ENCODE results near the gene AKAP13. TPM values are rescaled to one million over a fixed set of nuclear protein-coding genes. Genes with fewer than 3 reads are reported as not detected.

AKAP13 gene
- total and polyA plus RNA-seq, 2 of the 13 experiments (the other 11 are each of a cell fraction or from before 2014, with no cell fraction given) = 6.7 to 27.1 TPM

DNA sequence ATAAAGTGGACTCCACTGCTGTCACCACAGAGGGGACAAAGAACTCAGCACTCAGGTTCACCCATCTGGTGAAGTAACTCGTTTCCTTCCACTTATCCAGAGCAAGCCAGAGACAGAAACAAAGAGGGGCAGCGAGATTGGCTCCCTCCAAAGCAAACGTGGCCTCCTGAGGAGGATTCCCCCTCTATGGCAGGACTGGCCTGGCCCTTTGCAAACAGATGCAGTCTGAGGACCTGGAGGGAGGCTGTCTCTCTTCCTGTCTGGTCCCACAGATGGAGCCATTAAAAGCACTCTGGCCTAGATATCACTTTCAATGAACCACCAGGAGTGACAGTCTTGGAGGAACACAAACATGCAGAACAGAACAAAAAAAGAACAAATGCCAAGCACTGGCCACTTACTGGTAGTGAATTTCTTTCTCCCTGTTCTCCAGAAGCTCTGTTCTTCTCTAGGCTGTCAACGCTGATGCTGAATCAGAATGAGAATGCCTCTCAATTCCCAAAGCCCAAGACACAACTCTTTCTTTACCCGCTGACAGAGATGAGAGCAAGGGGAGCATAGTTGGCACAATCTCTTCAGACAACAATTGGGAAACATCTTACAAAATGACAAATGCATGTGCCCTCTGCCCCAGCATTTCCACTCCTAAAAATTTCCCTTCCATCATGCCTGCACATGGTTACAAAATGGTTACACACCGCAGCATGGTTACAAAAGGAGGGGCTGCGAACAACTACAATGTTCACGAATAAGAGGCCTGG lies 400.0 kb downstream of the AKAP13 start:
- H3K9ac ChIP-seq (ENCODE audit: insufficient read depth, low read depth, low read length) = no peak overlapping the region
- DNase-seq (ENCODE audit: low spot score) (no peak), FAIRE-seq (no peak), ATAC-seq (no peak)
- no peaks in the 10 kb centered on the region for H3K27me3 ChIP-seq (ENCODE audit: control insufficient read depth in 1 of 2, insufficient read depth in 2 of 2, low read length in 2 of 2)
- no TSS peak for BruUV-seq (replicated peaks)
- in situ Hi-C loops (cut with HindIII; ENCODE audit: extremely low pct_ligation_motif_present, low pct_unique_long_range_greater_than_20kb) (no loop called here), intact Hi-C loops (cut with micrococcal nuclease; ENCODE audit: unreplicated experiment) (no loop called here)
- no peaks in the 10 kb centered on the region for H4K20me1 ChIP-seq (ENCODE audit: insufficient read depth, low read length)
- peak overlapping the region; percentile 68 for H3K27ac ChIP-seq (ENCODE audit: extremely low read length, insufficient read depth, low read length)
- H3K4me2 ChIP-seq (ENCODE audit: low read depth, low read length) = peak overlapping the region; percentile 59
- peaks cover 69% of the 10 kb centered on the region for H3K4me1 ChIP-seq (ENCODE audit: insufficient read depth, low read length)
- TF ChIP-seq ZNF605 (CRISPR knock-in tag; IDR thresholded peaks at IDR 0.05) (no peak), ZNF264 (CRISPR knock-in tag; IDR thresholded peaks at IDR 0.05) (0 out of 2 replicates have a peak, but pooled peaks have one; percentile 23), ZSCAN31 (CRISPR knock-in tag; IDR thresholded peaks at IDR 0.05; ENCODE audit: low read depth) (0 out of 2 replicates have a peak, but pooled peaks have one; percentile 31), ATRX (CRISPR knock-in tag; IDR thresholded peaks at IDR 0.05; ENCODE audit: borderline replicate concordance) (no peak), RXRA (CRISPR knock-in tag; IDR thresholded peaks at IDR 0.05) (no peak), ZKSCAN5 (CRISPR knock-in tag; IDR thresholded peaks at IDR 0.05) (no peak), NFIC (IDR thresholded peaks at IDR 0.05; ENCODE audit: low read length) (no peak), HNF4G (IDR thresholded peaks at IDR 0.05; ENCODE audit: borderline replicate concordance, low read depth, low read length) (no peak), HNF4G (CRISPR knock-in tag; IDR thresholded peaks at IDR 0.05; ENCODE audit: borderline replicate concordance, low read depth) (no peak), ZNF557 (CRISPR knock-in tag; IDR thresholded peaks at IDR 0.05) (no peak), DPF2 (CRISPR knock-in tag; IDR thresholded peaks at IDR 0.05; ENCODE audit: borderline replicate concordance, low read depth) (no peak), ADNP (CRISPR knock-in tag; IDR thresholded peaks at IDR 0.05) (no peak)
- TF ChIP-seq, protein P1, sequence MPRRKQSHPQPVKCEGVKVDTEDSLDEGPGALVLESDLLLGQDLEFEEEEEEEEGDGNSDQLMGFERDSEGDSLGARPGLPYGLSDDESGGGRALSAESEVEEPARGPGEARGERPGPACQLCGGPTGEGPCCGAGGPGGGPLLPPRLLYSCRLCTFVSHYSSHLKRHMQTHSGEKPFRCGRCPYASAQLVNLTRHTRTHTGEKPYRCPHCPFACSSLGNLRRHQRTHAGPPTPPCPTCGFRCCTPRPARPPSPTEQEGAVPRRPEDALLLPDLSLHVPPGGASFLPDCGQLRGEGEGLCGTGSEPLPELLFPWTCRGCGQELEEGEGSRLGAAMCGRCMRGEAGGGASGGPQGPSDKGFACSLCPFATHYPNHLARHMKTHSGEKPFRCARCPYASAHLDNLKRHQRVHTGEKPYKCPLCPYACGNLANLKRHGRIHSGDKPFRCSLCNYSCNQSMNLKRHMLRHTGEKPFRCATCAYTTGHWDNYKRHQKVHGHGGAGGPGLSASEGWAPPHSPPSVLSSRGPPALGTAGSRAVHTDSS (CRISPR knock-in tag; conservative IDR thresholded peaks at IDR 0.05) = no peak
- TF ChIP-seq, protein P2, sequence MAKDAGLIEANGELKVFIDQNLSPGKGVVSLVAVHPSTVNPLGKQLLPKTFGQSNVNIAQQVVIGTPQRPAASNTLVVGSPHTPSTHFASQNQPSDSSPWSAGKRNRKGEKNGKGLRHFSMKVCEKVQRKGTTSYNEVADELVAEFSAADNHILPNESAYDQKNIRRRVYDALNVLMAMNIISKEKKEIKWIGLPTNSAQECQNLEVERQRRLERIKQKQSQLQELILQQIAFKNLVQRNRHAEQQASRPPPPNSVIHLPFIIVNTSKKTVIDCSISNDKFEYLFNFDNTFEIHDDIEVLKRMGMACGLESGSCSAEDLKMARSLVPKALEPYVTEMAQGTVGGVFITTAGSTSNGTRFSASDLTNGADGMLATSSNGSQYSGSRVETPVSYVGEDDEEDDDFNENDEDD (CRISPR knock-in tag; IDR thresholded peaks at IDR 0.05; ENCODE audit: borderline replicate concordance) = no peak
- TF ChIP-seq, protein P3, sequence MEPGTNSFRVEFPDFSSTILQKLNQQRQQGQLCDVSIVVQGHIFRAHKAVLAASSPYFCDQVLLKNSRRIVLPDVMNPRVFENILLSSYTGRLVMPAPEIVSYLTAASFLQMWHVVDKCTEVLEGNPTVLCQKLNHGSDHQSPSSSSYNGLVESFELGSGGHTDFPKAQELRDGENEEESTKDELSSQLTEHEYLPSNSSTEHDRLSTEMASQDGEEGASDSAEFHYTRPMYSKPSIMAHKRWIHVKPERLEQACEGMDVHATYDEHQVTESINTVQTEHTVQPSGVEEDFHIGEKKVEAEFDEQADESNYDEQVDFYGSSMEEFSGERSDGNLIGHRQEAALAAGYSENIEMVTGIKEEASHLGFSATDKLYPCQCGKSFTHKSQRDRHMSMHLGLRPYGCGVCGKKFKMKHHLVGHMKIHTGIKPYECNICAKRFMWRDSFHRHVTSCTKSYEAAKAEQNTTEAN (CRISPR knock-in tag; conservative IDR thresholded peaks at IDR 0.05) = no peak
- TF ChIP-seq, protein P4, sequence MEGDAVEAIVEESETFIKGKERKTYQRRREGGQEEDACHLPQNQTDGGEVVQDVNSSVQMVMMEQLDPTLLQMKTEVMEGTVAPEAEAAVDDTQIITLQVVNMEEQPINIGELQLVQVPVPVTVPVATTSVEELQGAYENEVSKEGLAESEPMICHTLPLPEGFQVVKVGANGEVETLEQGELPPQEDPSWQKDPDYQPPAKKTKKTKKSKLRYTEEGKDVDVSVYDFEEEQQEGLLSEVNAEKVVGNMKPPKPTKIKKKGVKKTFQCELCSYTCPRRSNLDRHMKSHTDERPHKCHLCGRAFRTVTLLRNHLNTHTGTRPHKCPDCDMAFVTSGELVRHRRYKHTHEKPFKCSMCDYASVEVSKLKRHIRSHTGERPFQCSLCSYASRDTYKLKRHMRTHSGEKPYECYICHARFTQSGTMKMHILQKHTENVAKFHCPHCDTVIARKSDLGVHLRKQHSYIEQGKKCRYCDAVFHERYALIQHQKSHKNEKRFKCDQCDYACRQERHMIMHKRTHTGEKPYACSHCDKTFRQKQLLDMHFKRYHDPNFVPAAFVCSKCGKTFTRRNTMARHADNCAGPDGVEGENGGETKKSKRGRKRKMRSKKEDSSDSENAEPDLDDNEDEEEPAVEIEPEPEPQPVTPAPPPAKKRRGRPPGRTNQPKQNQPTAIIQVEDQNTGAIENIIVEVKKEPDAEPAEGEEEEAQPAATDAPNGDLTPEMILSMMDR (CRISPR knock-in tag; IDR thresholded peaks at IDR 0.05) = no peak
- H2AFZ ChIP-seq (ENCODE audit: low read length) = no peak overlapping the region
- H3K9me3 ChIP-seq (ENCODE audit: low read length) = no peaks in the 10 kb centered on the region
- no peak overlapping the region for H3K4me3 ChIP-seq (replicated peaks in 1 of 3; ENCODE audit: insufficient read depth in 1 of 3, low read depth in 2 of 3, low read length in 3 of 3)
- peaks cover 57% of the 10 kb centered on the region for H3K79me2 ChIP-seq (ENCODE audit: insufficient read depth, low read length)
- POLR2A ChIA-PET = no interaction called here
- CTCF ChIA-PET (ENCODE audit: low intra/inter-chr PET ratio, low total read pairs) = no interaction called here
- WGBS (ENCODE audit: low lambda C conversion rate) = 91% methylated on average over 8 of the region's 8 CpGs
- H3K36me3 ChIP-seq (replicated peaks in 1 of 2; ENCODE audit: control insufficient read depth in 1 of 2, insufficient read depth in 2 of 2, low read length in 2 of 2) = no peaks in the 10 kb centered on the region
